ENCODE data around the gene IFI35. TPM values are rescaled to one million over a fixed set of nuclear protein-coding genes. Genes with fewer than 3 reads are reported as not detected.

IFI35 gene
- total and polyA plus RNA-seq, 9 of the 15 experiments (the other 6 are each of a cell fraction or from before 2014, with no cell fraction given) = 4.4 to 13.1 (median 10.2) TPM

DNA sequence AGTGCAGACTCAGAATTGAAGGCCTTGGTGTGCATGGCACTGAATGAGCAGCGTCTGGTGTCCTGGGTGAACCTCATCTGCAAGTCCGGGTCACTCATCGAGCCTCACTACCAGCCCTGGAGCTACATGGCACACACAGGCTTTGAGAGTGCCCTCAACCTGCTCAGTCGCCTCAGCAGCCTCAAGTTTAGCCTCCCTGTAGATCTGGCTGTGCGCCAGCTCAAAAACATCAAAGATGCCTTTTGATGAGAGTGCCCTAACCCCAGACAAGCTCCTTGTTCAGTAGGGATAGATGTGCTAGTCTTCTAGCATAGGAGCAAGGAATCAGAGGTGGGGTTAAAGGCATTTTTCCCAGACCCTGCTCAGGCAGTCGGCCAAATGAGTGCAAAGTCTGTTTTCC is 15.1 kb upstream of the IFI35 start:
- intact Hi-C loops (cut with micrococcal nuclease) = no loop called here
- no peak for DNase-seq (ENCODE audit: extremely low read depth in 1 of 4, low spot score in 3 of 4)
- Histone ChIP-seq H2AFZ (ENCODE audit: low read depth, low read length) (no peak overlapping the region), H3K79me2 (ENCODE audit: control insufficient read depth, insufficient read depth, low read length) (no peaks in the 10 kb centered on the region), H3K4me2 (ENCODE audit: insufficient read depth, low read length) (no peak overlapping the region), H3K9me1 (ENCODE audit: control insufficient read depth, insufficient read depth, low read length) (no peaks in the 10 kb centered on the region), H4K20me1 (replicated peaks; ENCODE audit: control insufficient read depth, insufficient read depth, low read length) (no peaks in the 10 kb centered on the region), H3K4me1 (replicated peaks in 1 of 2; ENCODE audit: control insufficient read depth in 2 of 2, insufficient read depth in 2 of 2, low read length in 2 of 2) (no peaks in the 10 kb centered on the region), H3K9ac (ENCODE audit: insufficient read depth in 1 of 2, low read depth in 2 of 2, low read length in 2 of 2) (no peak overlapping the region), H3K36me3 (ENCODE audit: control insufficient read depth, insufficient read depth, low read length) (peaks cover 77% of the 10 kb centered on the region), H3K9me3 (replicated peaks; ENCODE audit: control insufficient read depth, insufficient read depth, low read depth, low read length) (no peaks in the 10 kb centered on the region), H3K4me3 (no peak overlapping the region), H3K27me3 (ENCODE audit: control insufficient read depth in 2 of 2, insufficient read depth in 2 of 2, low read length in 2 of 2) (no peaks in the 10 kb centered on the region), H3K27ac (ENCODE audit: extremely low read depth, low read depth, low read length) (no peak overlapping the region)
- 96% methylated on average over 6 of the region's 6 CpGs for WGBS (ENCODE audit: insufficient coverage, low coverage, missing lambda C conversion rate)
- no peak for FAIRE-seq
- in situ Hi-C loops (cut with MboI) = no loop called here
- no TSS peak for BruUV-seq (replicated peaks)
- no peak for ATAC-seq
- ChIA-PET CTCF (ENCODE audit: low intra/inter-chr PET ratio) (no interaction called here), POLR2A (interaction anchor here (0.5 to 2.2 kb wide), 5 partner anchors 13 to 1080 kb away, joined by 3 to 6 read pairs (median 3); no protein-coding TSS in a partner anchor)
- peak; percentile 70 for TF ChIP-seq NFIC (IDR thresholded peaks at IDR 0.05)
- TF ChIP-seq ZNF24 (IDR thresholded peaks at IDR 0.05) = no peak
- no peak for TF ChIP-seq GATA2 (CRISPR knock-in tag; IDR thresholded peaks at IDR 0.05)

DNA sequence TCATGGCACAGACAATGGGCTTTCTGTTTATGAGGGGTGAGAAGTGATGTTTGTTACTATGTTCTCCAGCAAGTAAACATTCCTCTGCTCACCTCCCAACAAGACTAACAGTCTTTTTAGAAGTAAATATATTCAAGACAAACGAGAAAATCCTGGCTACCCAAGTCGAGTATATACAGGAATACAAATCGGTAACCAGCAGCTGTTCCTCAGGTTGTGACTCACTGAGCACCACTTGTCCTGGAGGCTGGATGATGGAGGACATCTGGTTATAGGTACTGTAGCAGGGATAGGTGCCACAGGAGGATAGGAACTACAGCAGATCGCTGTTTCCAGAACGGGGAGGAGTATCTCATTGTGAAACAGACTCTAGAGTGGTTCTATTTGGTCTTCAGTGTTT is 13.7 kb upstream of the IFI35 start:
- BruUV-seq (replicated peaks) = TSS peak; percentile 21
- TF ChIP-seq, protein P1, sequence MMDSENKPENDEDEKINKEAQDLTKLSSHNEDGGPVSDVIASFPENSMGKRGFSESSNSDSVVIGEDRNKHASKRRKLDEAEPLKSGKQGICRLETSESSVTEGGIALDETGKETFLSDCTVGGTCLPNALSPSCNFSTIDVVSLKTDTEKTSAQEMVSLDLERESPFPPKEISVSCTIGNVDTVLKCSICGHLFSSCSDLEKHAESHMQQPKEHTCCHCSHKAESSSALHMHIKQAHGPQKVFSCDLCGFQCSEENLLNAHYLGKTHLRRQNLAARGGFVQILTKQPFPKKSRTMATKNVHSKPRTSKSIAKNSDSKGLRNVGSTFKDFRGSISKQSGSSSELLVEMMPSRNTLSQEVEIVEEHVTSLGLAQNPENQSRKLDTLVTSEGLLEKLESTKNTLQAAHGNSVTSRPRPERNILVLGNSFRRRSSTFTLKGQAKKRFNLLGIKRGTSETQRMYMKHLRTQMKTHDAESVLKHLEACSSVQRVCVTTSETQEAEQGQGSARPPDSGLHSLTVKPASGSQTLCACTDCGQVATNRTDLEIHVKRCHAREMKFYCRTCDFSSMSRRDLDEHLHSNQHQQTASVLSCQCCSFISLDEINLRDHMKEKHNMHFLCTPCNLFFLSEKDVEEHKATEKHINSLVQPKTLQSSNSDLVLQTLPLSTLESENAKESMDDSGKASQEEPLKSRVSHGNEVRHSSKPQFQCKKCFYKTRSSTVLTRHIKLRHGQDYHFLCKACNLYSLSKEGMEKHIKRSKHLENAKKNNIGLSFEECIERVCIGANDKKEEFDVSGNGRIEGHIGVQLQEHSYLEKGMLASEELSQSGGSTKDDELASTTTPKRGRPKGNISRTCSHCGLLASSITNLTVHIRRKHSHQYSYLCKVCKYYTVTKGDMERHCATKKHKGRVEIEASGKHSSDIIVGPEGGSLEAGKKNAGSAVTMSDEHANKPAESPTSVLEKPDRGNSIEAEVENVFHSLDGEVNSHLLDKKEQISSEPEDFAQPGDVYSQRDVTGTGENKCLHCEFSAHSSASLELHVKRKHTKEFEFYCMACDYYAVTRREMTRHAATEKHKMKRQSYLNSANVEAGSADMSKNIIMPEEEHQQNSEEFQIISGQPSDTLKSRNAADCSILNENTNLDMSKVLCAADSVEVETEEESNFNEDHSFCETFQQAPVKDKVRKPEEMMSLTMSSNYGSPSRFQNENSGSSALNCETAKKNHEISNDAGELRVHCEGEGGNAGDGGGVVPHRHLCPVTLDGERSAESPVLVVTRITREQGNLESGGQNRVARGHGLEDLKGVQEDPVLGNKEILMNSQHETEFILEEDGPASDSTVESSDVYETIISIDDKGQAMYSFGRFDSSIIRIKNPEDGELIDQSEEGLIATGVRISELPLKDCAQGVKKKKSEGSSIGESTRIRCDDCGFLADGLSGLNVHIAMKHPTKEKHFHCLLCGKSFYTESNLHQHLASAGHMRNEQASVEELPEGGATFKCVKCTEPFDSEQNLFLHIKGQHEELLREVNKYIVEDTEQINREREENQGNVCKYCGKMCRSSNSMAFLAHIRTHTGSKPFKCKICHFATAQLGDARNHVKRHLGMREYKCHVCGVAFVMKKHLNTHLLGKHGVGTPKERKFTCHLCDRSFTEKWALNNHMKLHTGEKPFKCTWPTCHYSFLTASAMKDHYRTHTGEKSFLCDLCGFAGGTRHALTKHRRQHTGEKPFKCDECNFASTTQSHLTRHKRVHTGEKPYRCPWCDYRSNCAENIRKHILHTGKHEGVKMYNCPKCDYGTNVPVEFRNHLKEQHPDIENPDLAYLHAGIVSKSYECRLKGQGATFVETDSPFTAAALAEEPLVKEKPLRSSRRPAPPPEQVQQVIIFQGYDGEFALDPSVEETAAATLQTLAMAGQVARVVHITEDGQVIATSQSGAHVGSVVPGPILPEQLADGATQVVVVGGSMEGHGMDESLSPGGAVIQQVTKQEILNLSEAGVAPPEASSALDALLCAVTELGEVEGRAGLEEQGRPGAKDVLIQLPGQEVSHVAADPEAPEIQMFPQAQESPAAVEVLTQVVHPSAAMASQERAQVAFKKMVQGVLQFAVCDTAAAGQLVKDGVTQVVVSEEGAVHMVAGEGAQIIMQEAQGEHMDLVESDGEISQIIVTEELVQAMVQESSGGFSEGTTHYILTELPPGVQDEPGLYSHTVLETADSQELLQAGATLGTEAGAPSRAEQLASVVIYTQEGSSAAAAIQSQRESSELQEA (IDR thresholded peaks at IDR 0.05; ENCODE audit: low read depth) = no peak
- TF ChIP-seq JUN (IDR thresholded peaks at IDR 0.05; ENCODE audit: borderline replicate concordance, low read depth, low read length) = no peak
- TF ChIP-seq JUN (CRISPR knock-in tag; IDR thresholded peaks at IDR 0.05; ENCODE audit: borderline replicate concordance) = no peak
- TF ChIP-seq HSF4 (CRISPR knock-in tag; IDR thresholded peaks at IDR 0.05; ENCODE audit: borderline replicate concordance) = no peak

More for the DNA sequence above, 13.7 kb upstream of the IFI35 start:
- H3K4me3 ChIP-seq = no peak overlapping the region
- CTCF ChIA-PET (ENCODE audit: low intra/inter-chr PET ratio) = no interaction called here
- no peak overlapping the region for H3K9ac ChIP-seq (ENCODE audit: insufficient read depth in 1 of 2, low read depth in 2 of 2, low read length in 2 of 2)
- no peaks in the 10 kb centered on the region for H3K9me1 ChIP-seq (ENCODE audit: control insufficient read depth, insufficient read depth, low read length)
- H4K20me1 ChIP-seq (replicated peaks; ENCODE audit: control insufficient read depth, insufficient read depth, low read length) = no peaks in the 10 kb centered on the region
- H3K36me3 ChIP-seq (ENCODE audit: control insufficient read depth, insufficient read depth, low read length) = peaks cover 63% of the 10 kb centered on the region
- no peaks in the 10 kb centered on the region for H3K79me2 ChIP-seq (ENCODE audit: control insufficient read depth, insufficient read depth, low read length)
- H3K9me3 ChIP-seq (replicated peaks; ENCODE audit: control insufficient read depth, insufficient read depth, low read depth, low read length) = no peaks in the 10 kb centered on the region
- 55% methylated on average over 5 of the region's 5 CpGs for WGBS (ENCODE audit: insufficient coverage, low coverage, missing lambda C conversion rate)
- no peak for FAIRE-seq
- in situ Hi-C loops (cut with MboI) = no loop called here
- H3K4me2 ChIP-seq (ENCODE audit: insufficient read depth, low read length) = no peak overlapping the region
- H2AFZ ChIP-seq (ENCODE audit: low read depth, low read length) = no peak overlapping the region
- no peak for DNase-seq (ENCODE audit: extremely low read depth in 1 of 4, low spot score in 3 of 4)
- intact Hi-C loops (cut with micrococcal nuclease) = no loop called here
- ATAC-seq = no peak
- peaks cover 0 to 8% of the 10 kb centered on the region in 2 experiments; a peak in 2 of 5 replicates for H3K4me1 ChIP-seq (replicated peaks in 1 of 2; ENCODE audit: control insufficient read depth in 2 of 2, insufficient read depth in 2 of 2, low read length in 2 of 2)
- POLR2A ChIA-PET = interaction anchor here (0.6 to 2.2 kb wide), 5 partner anchors 7 to 323 kb away, joined by 3 to 6 read pairs (median 3); no protein-coding TSS in a partner anchor
- H3K27me3 ChIP-seq (ENCODE audit: control insufficient read depth in 2 of 2, insufficient read depth in 2 of 2, low read length in 2 of 2) = no peaks in the 10 kb centered on the region
- H3K27ac ChIP-seq (ENCODE audit: extremely low read depth, low read depth, low read length) = no peak overlapping the region
